B cell (primary cell): ENCODE results near the gene PRDM15. TPM values are rescaled to one million over a fixed set of nuclear protein-coding genes. Genes with fewer than 3 reads are reported as not detected.

Source experiments
- ATAC-seq: fragments of 200-7000 bp; cut with Tn5 transposase; one replicate; pipeline ENCODE4 v1.10.0; 2021; ENCODE audit warnings: low read depth, mild to moderate bottlenecking, moderate number of reproducible peaks, moderate library complexity
- CTCF ChIA-PET: fragments of 350-600 bp; sonication (Branson Sonifier 250); formaldehyde crosslinking; loops from one replicate; lab custom pipeline; 2021; ENCODE audit warnings: antibody characterized with exemption, inconsistent platforms; lab: Charles Lee
- POLR2A ChIA-PET: fragments of 350-600 bp; sonication (Branson Sonifier 250); formaldehyde crosslinking; loops from one replicate; lab custom pipeline; 2021; ENCODE audit warnings: antibody characterized with exemption; lab: Charles Lee
- DNase-seq: peaks from one replicate; pipeline ENCODE4 v3.0.0; 2013
- H2AFZ ChIP-seq: 2 replicates; pipeline ENCODE4 v1.6.1; 2012; ENCODE audit warnings: mild to moderate bottlenecking, low read depth, low read length; ENCODE audit not compliant: insufficient read depth, poor library complexity, severe bottlenecking
- H3K27ac ChIP-seq, 2 donors: 1 replicate in 1 of 2; 2 replicates in 1 of 2; pipeline ENCODE4 v1.5.1; 2012 to 2013; ENCODE audit warnings: low read length in 2 of 2, mild to moderate bottlenecking in 2 of 2, moderate library complexity in 1 of 2
- H3K27me3 ChIP-seq, 4 experiments: fragments of 200-600 bp in 1 of 4; sonication (generic) in 1 of 4; replicated peaks in 1 of 4; 1 replicate in 2 of 4; 2 replicates in 2 of 4; pipeline versions ENCODE4 v1.6.1 to v1.7.0; 2013 to 2016; ENCODE audit warnings: low read length in 3 of 4, mild to moderate bottlenecking in 2 of 4, mixed read lengths in 1 of 4, moderate library complexity in 1 of 4; ENCODE audit not compliant: insufficient read depth in 4 of 4, control insufficient read depth in 3 of 4; ENCODE audit errors: control extremely low read depth in 1 of 4
- H3K36me3 ChIP-seq, 2 experiments: replicated peaks in 1 of 2; 1 replicate in 1 of 2; 2 replicates in 1 of 2; pipeline versions ENCODE4 v1.6.1 to v1.7.1; 2013; ENCODE audit warnings: low read length in 1 of 2; ENCODE audit not compliant: insufficient read depth in 2 of 2, control insufficient read depth in 1 of 2; ENCODE audit errors: control extremely low read depth in 1 of 2, extremely low read depth in 1 of 2
- H3K4me1 ChIP-seq, 2 donors: fragments of 200-600 bp in 1 of 2; sonication (generic) in 1 of 2; 1 replicate in 1 of 2; 2 replicates in 1 of 2; pipeline versions ENCODE4 v1.5.1 to v1.6.1; 2013 to 2017; ENCODE audit warnings: low read length in 2 of 2; ENCODE audit not compliant: control insufficient read depth in 2 of 2, insufficient read depth in 2 of 2
- H3K4me2 ChIP-seq: replicated peaks from 2 replicates; pipeline ENCODE3; 2012; ENCODE audit warnings: mild to moderate bottlenecking, low read depth, low read length; ENCODE audit not compliant: poor library complexity, severe bottlenecking
- H3K4me3 ChIP-seq, 5 experiments: fragments of 200-600 bp in 1 of 5; sonication (generic) in 1 of 5; 1 replicate in 3 of 5; 2 replicates in 2 of 5; pipeline versions ENCODE4 v1.5.1 to v1.7.0; 2011 to 2016; ENCODE audit warnings: low read length in 4 of 5, mild to moderate bottlenecking in 4 of 5, low read depth in 2 of 5, control low read depth in 1 of 5, moderate library complexity in 1 of 5; ENCODE audit not compliant: insufficient read depth in 1 of 5; ENCODE audit errors: control extremely low read depth in 1 of 5, extremely low read depth in 1 of 5
- H3K79me2 ChIP-seq: fragments of 200-600 bp; sonication (generic); one replicate; pipeline ENCODE4 v1.6.0; 2016; ENCODE audit warnings: low read length; ENCODE audit not compliant: control insufficient read depth, insufficient read depth
- H3K9ac ChIP-seq: fragments of 200-600 bp; sonication (generic); 2 replicates; pipeline ENCODE4 v1.6.1; 2017; ENCODE audit warnings: mild to moderate bottlenecking, low read length, moderate library complexity
- H3K9me3 ChIP-seq, 3 donors: one replicate each; pipeline versions ENCODE4 v1.6.1 to v1.7.1; 2013; ENCODE audit warnings: low read length in 2 of 3; ENCODE audit not compliant: control insufficient read depth in 2 of 3, insufficient read depth in 1 of 3; ENCODE audit errors: control extremely low read depth in 1 of 3
- H4K20me1 ChIP-seq: 2 replicates; pipeline ENCODE4 v1.6.0; 2012; ENCODE audit warnings: mild to moderate bottlenecking, low read length; ENCODE audit not compliant: insufficient read depth, control insufficient read depth, poor library complexity, severe bottlenecking
- H3K27ac Mint-ChIP-seq: one replicate; pipeline ENCODE4 v1.8.0; 2021; ENCODE audit warnings: mixed read lengths
- H3K27me3 Mint-ChIP-seq: one replicate; pipeline ENCODE4 v1.8.0; 2021; ENCODE audit warnings: mixed read lengths
- H3K4me1 Mint-ChIP-seq: one replicate; pipeline ENCODE4 v1.8.0; 2021; ENCODE audit warnings: mixed read lengths
- H3K4me3 Mint-ChIP-seq: one replicate; pipeline ENCODE4 v1.8.0; 2021; ENCODE audit warnings: mixed read lengths
- H3K9me3 Mint-ChIP-seq: one replicate; pipeline ENCODE4 v1.8.0; 2022; ENCODE audit warnings: mixed read lengths; ENCODE audit not compliant: insufficient read depth
- EZH2 ChIP-seq: IDR thresholded peaks from 2 replicates; pipeline ENCODE4 v1.6.1; 2012; ENCODE audit warnings: borderline replicate concordance, low read depth, mild to moderate bottlenecking, moderate library complexity, low read length; ENCODE audit not compliant: insufficient read depth, poor library complexity, severe bottlenecking
- WGBS: methylation state at CpG from one replicate; pipeline ENCODE4 v1.1.5; 2013; ENCODE audit warnings: missing lambda C conversion rate; ENCODE audit not compliant: insufficient coverage; 5-methylcytosine and 5-hydroxymethylcytosine counted together
- intact Hi-C: fragments of 100-400 bp; cut with micrococcal nuclease; formaldehyde crosslinking; loops from one replicate; pipeline ENCODE4 v1.10.0; 2022
- polyA plus RNA-seq: library from polyadenylated mRNA; depleted of rRNA; stranded (reverse); fragments of >200 nt; gene quantifications from 2 replicates; pipeline ENCODE4 v1.2.3, GENCODE V29; 2012
- total RNA-seq, 2 donors: library from RNA; stranded (reverse); fragments of 120-200 nt in 1 of 2; gene quantifications; 1 replicate in 1 of 2; 2 replicates in 1 of 2; pipeline versions ENCODE4 v1.2.3 to v1.2.4, GENCODE V29; 2013 to 2022
- TF ChIP-seq, protein P1 (sequence below): fragments of 200-600 bp; IDR thresholded peaks from one replicate; pipeline ENCODE4 v1.8.0; 2022; ENCODE audit warnings: antibody characterized with exemption, mild to moderate bottlenecking

PRDM15 gene
- total and polyA plus RNA-seq, 2 donors (not counting 1 experiment from before 2014, with no cell fraction given) = 21.3 to 29.2 TPM

DNA sequence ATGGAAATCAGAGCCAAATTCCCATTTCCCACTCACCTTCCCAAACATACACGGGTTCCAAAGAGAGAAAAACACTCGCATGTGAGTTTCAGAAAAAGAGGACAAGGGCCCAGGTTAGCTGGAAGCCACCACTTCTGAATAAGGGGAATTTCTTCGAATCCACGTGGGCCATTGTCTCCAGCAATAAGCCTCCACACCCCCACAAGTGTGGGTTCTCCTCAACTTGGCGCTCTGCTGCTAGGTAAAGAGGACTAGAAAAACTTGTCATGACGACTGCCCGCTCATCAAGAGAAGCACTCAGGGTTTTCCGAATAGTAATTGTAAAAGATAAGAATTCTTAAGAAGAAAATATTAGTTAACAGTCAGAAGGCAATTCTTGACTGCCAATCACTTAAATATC, 30.6 kb downstream of the PRDM15 start:
- intact Hi-C loops = no loop called here
- TF ChIP-seq, protein P1, sequence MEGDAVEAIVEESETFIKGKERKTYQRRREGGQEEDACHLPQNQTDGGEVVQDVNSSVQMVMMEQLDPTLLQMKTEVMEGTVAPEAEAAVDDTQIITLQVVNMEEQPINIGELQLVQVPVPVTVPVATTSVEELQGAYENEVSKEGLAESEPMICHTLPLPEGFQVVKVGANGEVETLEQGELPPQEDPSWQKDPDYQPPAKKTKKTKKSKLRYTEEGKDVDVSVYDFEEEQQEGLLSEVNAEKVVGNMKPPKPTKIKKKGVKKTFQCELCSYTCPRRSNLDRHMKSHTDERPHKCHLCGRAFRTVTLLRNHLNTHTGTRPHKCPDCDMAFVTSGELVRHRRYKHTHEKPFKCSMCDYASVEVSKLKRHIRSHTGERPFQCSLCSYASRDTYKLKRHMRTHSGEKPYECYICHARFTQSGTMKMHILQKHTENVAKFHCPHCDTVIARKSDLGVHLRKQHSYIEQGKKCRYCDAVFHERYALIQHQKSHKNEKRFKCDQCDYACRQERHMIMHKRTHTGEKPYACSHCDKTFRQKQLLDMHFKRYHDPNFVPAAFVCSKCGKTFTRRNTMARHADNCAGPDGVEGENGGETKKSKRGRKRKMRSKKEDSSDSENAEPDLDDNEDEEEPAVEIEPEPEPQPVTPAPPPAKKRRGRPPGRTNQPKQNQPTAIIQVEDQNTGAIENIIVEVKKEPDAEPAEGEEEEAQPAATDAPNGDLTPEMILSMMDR = no peak
- TF ChIP-seq EZH2 = no peak
- WGBS = 83% methylated on average over 2 of the region's 8 CpGs
- Histone ChIP-seq H3K27me3 (no peaks in the 10 kb centered on the region), H3K4me3 (no peak overlapping the region), H3K27ac (no peak overlapping the region), H3K9ac (no peak overlapping the region), H3K9me3 (no peaks in the 10 kb centered on the region), H3K4me1 (no peaks in the 10 kb centered on the region), H4K20me1 (no peaks in the 10 kb centered on the region), H3K4me2 (no peak overlapping the region), H2AFZ (no peak overlapping the region), H3K36me3 (peaks cover 0 to 29% of the 10 kb centered on the region in 2 experiments), H3K79me2 (no peaks in the 10 kb centered on the region)
- H3K4me3 Mint-ChIP-seq = no peak overlapping the region
- H3K9me3 Mint-ChIP-seq = no peaks in the 10 kb centered on the region
- H3K27ac Mint-ChIP-seq = no peak overlapping the region
- no peak for ATAC-seq
- H3K27me3 Mint-ChIP-seq = no peaks in the 10 kb centered on the region
- H3K4me1 Mint-ChIP-seq = peaks cover 1% of the 10 kb centered on the region
- POLR2A ChIA-PET = no interaction called here
- CTCF ChIA-PET = no interaction called here
- DNase-seq = no peak

DNA sequence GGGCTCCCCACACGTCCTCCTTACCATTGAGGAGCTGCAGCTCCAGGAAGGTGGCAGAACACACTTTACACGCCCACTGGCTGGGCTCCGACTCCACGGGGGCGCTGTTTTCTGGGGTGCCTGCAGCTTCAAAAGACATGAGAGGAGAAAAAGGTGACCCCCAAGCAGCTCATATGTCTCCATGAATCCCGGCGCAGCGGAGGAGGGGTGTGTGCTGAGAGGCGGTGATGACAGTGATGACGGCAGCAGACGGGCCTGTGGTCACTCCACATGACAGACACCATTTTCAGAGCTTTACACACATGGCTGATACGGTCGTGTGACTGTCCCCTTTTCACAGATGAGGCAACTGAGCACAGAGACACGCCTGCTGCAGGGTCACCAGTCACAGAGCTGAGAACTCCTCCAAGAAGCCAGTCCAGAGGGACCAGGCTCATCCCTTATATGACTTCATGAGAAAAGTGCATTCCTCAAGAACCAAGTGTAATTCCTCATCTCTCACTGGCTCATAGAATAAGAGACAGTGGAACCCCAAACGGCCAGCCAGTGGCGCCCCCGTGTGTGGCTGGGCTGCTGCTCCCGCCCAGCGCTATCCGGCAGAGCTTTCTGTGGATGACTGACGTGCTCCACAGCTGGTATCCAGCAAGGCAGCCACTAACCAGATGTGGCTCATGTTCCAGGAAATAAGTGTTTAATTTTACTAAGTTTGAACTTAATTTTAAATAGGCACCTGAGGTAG, 31.9 kb downstream of the PRDM15 start:
- WGBS = 90% methylated on average over 14 of the region's 21 CpGs
- ChIA-PET POLR2A (no interaction called here), CTCF (no interaction called here)
- H4K20me1 ChIP-seq = no peaks in the 10 kb centered on the region
- no peaks in the 10 kb centered on the region for H3K4me1 ChIP-seq
- H3K4me3 ChIP-seq = no peak overlapping the region
- no peaks in the 10 kb centered on the region for H3K79me2 ChIP-seq
- H3K36me3 ChIP-seq = peaks cover 0 to 30% of the 10 kb centered on the region in 2 experiments
- no peak overlapping the region for H3K27ac Mint-ChIP-seq
- intact Hi-C loops = no loop called here
- DNase-seq = no peak
- no peaks in the 10 kb centered on the region for H3K9me3 Mint-ChIP-seq
- H3K27ac ChIP-seq = no peak overlapping the region
- no peak overlapping the region for H2AFZ ChIP-seq
- no peaks in the 10 kb centered on the region for H3K27me3 ChIP-seq
- no peak overlapping the region for H3K4me2 ChIP-seq
- H3K9ac ChIP-seq = no peak overlapping the region
- H3K4me1 Mint-ChIP-seq = peaks cover 1% of the 10 kb centered on the region
- H3K4me3 Mint-ChIP-seq = no peak overlapping the region
- H3K9me3 ChIP-seq = no peaks in the 10 kb centered on the region
- H3K27me3 Mint-ChIP-seq = no peaks in the 10 kb centered on the region
- no peak for ATAC-seq
- no peak for TF ChIP-seq EZH2
- TF ChIP-seq, protein P1 = no peak
